ENCODE measurements around the gene EIF3M. TPM values are rescaled to one million over a fixed set of nuclear protein-coding genes. Genes with fewer than 3 reads are reported as not detected.

The EIF3M gene
- total RNA-seq, 6 experiments from 2014 or later: 61.4 to 254 (median 90.2) TPM

GRCh38 chr11:32574421-32574820 lies 9.2 kb upstream of the EIF3M start:
- 78% methylated on average over 4 of the region's 4 CpGs for WGBS (ENCODE audit: insufficient coverage, low coverage, low lambda C conversion rate, missing lambda C conversion rate)
- Histone ChIP-seq H3K4me1 (no peaks in the 10 kb centered on the region), H3K27ac (no peak overlapping the region), H3K36me3 (no peaks in the 10 kb centered on the region), H3K4me3 (no peak overlapping the region), H3K27me3 (no peaks in the 10 kb centered on the region), H3K9me3 (no peaks in the 10 kb centered on the region)
- no peak for TF ChIP-seq POLR2A (IDR thresholded peaks at IDR 0.05)
- no peak for TF ChIP-seq CTCF (IDR thresholded peaks at IDR 0.05)
- no peak for DNase-seq
- intact Hi-C loops (cut with DNase I): no loop called here
- ATAC-seq: no peak

- intact Hi-C loops (cut with DNase I): no loop called here
- ATAC-seq: no peak
- Histone ChIP-seq H3K4me1 (no peaks in the 10 kb centered on the region), H3K27me3 (no peaks in the 10 kb centered on the region), H3K9me3 (no peaks in the 10 kb centered on the region), H3K27ac (no peak overlapping the region), H3K4me3 (no peak overlapping the region), H3K36me3 (no peaks in the 10 kb centered on the region)
- 39% methylated on average over 2 of the region's 2 CpGs for WGBS (ENCODE audit: insufficient coverage, low coverage, low lambda C conversion rate, missing lambda C conversion rate)
- no peak for DNase-seq
- TF ChIP-seq CTCF (IDR thresholded peaks at IDR 0.05) (no peak), POLR2A (IDR thresholded peaks at IDR 0.05) (no peak)
These were observed 8.6 kb upstream of the EIF3M start for GRCh38 chr11:32575070-32575469.

- Histone ChIP-seq H3K36me3 (no peaks in the 10 kb centered on the region), H3K27ac (no peak overlapping the region), H3K27me3 (no peaks in the 10 kb centered on the region), H3K4me1 (no peaks in the 10 kb centered on the region), H3K4me3 (no peak overlapping the region), H3K9me3 (no peaks in the 10 kb centered on the region)
- no CpG with 5 or more reads among the region's 1 CpG for WGBS (ENCODE audit: insufficient coverage, low coverage, low lambda C conversion rate, missing lambda C conversion rate)
- DNase-seq (no peak), ATAC-seq (no peak)
- intact Hi-C loops (cut with DNase I): no loop called here
- TF ChIP-seq CTCF (IDR thresholded peaks at IDR 0.05) (no peak), POLR2A (IDR thresholded peaks at IDR 0.05) (no peak)
These were observed 7.2 kb upstream of the EIF3M start for GRCh38 chr11:32576456-32576855.

GRCh38 chr11:32580967-32581366 lies 2.7 kb upstream of the EIF3M start:
- no peaks in the 10 kb centered on the region for H3K27me3 ChIP-seq
- H3K4me1 ChIP-seq: peaks cover 0 to 6% (median 0%) of the 10 kb centered on the region in 4 donors
- no peaks in the 10 kb centered on the region for H3K9me3 ChIP-seq
- ATAC-seq (no peak), DNase-seq (no peak)
- 42% methylated on average over 2 of the region's 2 CpGs for WGBS (ENCODE audit: insufficient coverage, low coverage, low lambda C conversion rate, missing lambda C conversion rate)
- no peaks in the 10 kb centered on the region for H3K36me3 ChIP-seq
- TF ChIP-seq POLR2A (IDR thresholded peaks at IDR 0.05) (no peak), CTCF (IDR thresholded peaks at IDR 0.05) (no peak)
- intact Hi-C loops (cut with DNase I): no loop called here
- H3K4me3 ChIP-seq: no peak overlapping the region
- no peak overlapping the region for H3K27ac ChIP-seq

- no peaks in the 10 kb centered on the region for H3K27me3 ChIP-seq
- H3K27ac ChIP-seq: no peak overlapping the region
- H3K9me3 ChIP-seq: no peaks in the 10 kb centered on the region
- 72% methylated on average over 2 of the region's 3 CpGs for WGBS (ENCODE audit: insufficient coverage, low coverage, low lambda C conversion rate, missing lambda C conversion rate)
- TF ChIP-seq POLR2A (IDR thresholded peaks at IDR 0.05) (no peak), CTCF (IDR thresholded peaks at IDR 0.05) (no peak)
- intact Hi-C loops (cut with DNase I): no loop called here
- ATAC-seq (no peak), DNase-seq (no peak)
- no peak overlapping the region for H3K4me3 ChIP-seq
- H3K36me3 ChIP-seq: no peaks in the 10 kb centered on the region
- H3K4me1 ChIP-seq: peaks cover 0 to 9% (median 0%) of the 10 kb centered on the region in 4 donors
These were observed 2.1 kb upstream of the EIF3M start for GRCh38 chr11:32581556-32581955.

Measured in right lobe of liver (tissue), 6 donors.